ENCODE measurements around the gene CFAP20DC. TPM values are rescaled to one million over a fixed set of nuclear protein-coding genes. Genes with fewer than 3 reads are reported as not detected.

Gene CFAP20DC
- total RNA-seq, 4 donors from 2014 or later = not detected

GRCh38 chr3:58746758-58747157, 303.1 kb downstream of the CFAP20DC start:
- Histone ChIP-seq H3K27me3 (no peaks in the 10 kb centered on the region), H3K4me1 (no peaks in the 10 kb centered on the region), H3K9me3 (no peaks in the 10 kb centered on the region), H3K4me3 (no peak overlapping the region), H3K36me3 (no peaks in the 10 kb centered on the region), H3K27ac (no peak overlapping the region)
- intact Hi-C loops (cut with DNase I; ENCODE audit: low total_unique reads) = no loop called here
- DNase-seq = no peak
- TF ChIP-seq POLR2A (IDR thresholded peaks at IDR 0.05) (no peak), CTCF (IDR thresholded peaks at IDR 0.05 in 4 of 5, conservative IDR thresholded peaks at IDR 0.05 in 1 of 5) (no peak)
- no peak for ATAC-seq
- in situ Hi-C loops (cut with MboI; ENCODE audit: low sequenced_read_pairs in 4 of 4) = no loop called here

- Histone ChIP-seq H3K4me1 (no peaks in the 10 kb centered on the region), H3K27me3 (no peaks in the 10 kb centered on the region), H3K36me3 (no peaks in the 10 kb centered on the region), H3K4me3 (no peak overlapping the region), H3K9me3 (no peaks in the 10 kb centered on the region), H3K27ac (no peak overlapping the region)
- intact Hi-C loops (cut with DNase I; ENCODE audit: low total_unique reads) (no loop called here), in situ Hi-C loops (cut with MboI; ENCODE audit: low sequenced_read_pairs in 4 of 4) (no loop called here)
- no peak for DNase-seq
- no peak for TF ChIP-seq CTCF (IDR thresholded peaks at IDR 0.05 in 4 of 5, conservative IDR thresholded peaks at IDR 0.05 in 1 of 5)
- TF ChIP-seq POLR2A (IDR thresholded peaks at IDR 0.05) = no peak
- no peak for ATAC-seq
These were observed 306.5 kb downstream of the CFAP20DC start for GRCh38 chr3:58743296-58743695.

DNA sequence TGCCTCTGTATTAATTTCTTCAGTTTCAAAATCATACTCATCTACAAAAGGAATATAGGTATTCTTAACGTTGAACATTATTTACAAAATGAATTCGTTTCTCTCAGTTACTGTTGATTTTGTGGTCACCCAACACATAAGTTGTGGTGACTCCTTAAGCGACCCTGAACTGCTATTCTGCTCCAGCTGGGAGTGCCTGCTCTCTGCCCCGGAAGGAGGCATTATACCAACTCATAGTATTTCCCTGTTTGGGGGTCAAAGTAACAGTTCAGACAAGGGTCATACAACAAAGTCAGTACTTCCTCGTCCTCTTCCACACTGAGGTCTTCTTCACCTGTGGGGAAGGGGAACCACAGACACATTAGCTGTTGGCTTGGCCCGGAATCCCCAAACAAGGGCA, 307.6 kb downstream of the CFAP20DC start:
- no peak for TF ChIP-seq CTCF (IDR thresholded peaks at IDR 0.05 in 4 of 5, conservative IDR thresholded peaks at IDR 0.05 in 1 of 5)
- no peak for TF ChIP-seq POLR2A (IDR thresholded peaks at IDR 0.05)
- in situ Hi-C loops (cut with MboI; ENCODE audit: low sequenced_read_pairs in 4 of 4) (no loop called here), intact Hi-C loops (cut with DNase I; ENCODE audit: low total_unique reads) (no loop called here)
- Histone ChIP-seq H3K27me3 (no peaks in the 10 kb centered on the region), H3K27ac (no peak overlapping the region), H3K4me1 (no peaks in the 10 kb centered on the region), H3K9me3 (no peaks in the 10 kb centered on the region), H3K36me3 (no peaks in the 10 kb centered on the region), H3K4me3 (no peak overlapping the region)
- ATAC-seq (no peak), DNase-seq (no peak)

GRCh38 chr3:58737644-58738043, 312.2 kb downstream of the CFAP20DC start:
- DNase-seq (no peak), ATAC-seq (no peak)
- no peaks in the 10 kb centered on the region for H3K36me3 ChIP-seq
- no peaks in the 10 kb centered on the region for H3K4me1 ChIP-seq
- no peaks in the 10 kb centered on the region for H3K27me3 ChIP-seq
- H3K27ac ChIP-seq = no peak overlapping the region
- intact Hi-C loops (cut with DNase I; ENCODE audit: low total_unique reads) = no loop called here
- TF ChIP-seq CTCF (IDR thresholded peaks at IDR 0.05 in 4 of 5, conservative IDR thresholded peaks at IDR 0.05 in 1 of 5) (no peak), POLR2A (IDR thresholded peaks at IDR 0.05) (no peak)
- in situ Hi-C loops (cut with MboI; ENCODE audit: low sequenced_read_pairs in 4 of 4) = no loop called here
- H3K9me3 ChIP-seq = no peaks in the 10 kb centered on the region
- no peak overlapping the region for H3K4me3 ChIP-seq

DNA sequence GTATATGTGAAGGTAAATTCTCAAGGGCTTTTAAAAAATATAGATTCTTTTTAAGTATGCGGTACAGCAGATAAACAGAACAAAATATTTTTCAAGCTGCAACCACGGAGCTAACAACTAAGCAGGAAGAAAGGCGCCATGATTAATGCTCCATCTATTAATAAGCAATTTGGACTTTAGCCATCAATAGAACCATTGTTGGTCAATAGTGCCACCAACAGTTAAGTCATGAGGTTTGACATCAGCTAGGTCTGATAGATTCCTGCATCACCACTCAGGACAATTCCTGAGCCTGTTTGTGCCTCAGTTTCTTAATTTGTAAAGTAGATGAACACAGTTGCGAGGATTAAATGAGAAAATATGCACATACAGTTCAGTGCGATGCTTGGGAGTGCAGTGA, 318.2 kb downstream of the CFAP20DC start:
- Histone ChIP-seq H3K4me3 (no peak overlapping the region), H3K27ac (no peak overlapping the region), H3K9me3 (no peaks in the 10 kb centered on the region), H3K36me3 (no peaks in the 10 kb centered on the region), H3K27me3 (no peaks in the 10 kb centered on the region), H3K4me1 (no peaks in the 10 kb centered on the region)
- TF ChIP-seq POLR2A (IDR thresholded peaks at IDR 0.05) (no peak), CTCF (IDR thresholded peaks at IDR 0.05 in 4 of 5, conservative IDR thresholded peaks at IDR 0.05 in 1 of 5) (no peak)
- no peak for ATAC-seq
- intact Hi-C loops (cut with DNase I; ENCODE audit: low total_unique reads) = no loop called here
- in situ Hi-C loops (cut with MboI; ENCODE audit: low sequenced_read_pairs in 4 of 4) = no loop called here
- DNase-seq = no peak

All from gastrocnemius medialis (tissue), 4 donors.